SK-N-SH (cell line): ENCODE results near the gene PLA2G2C. TPM values are rescaled to one million over a fixed set of nuclear protein-coding genes. Genes with fewer than 3 reads are reported as not detected.

Experiments used
- CTCF ChIA-PET: fragments of 300-600, 350-600 bp; formaldehyde crosslinking; extraction: SDS; loops from one replicate; lab custom pipeline; 2021; lab: Yijun Ruan, JAX
- POLR2A ChIA-PET: fragments of 350-600 bp; sonication (Branson Sonifier 250); formaldehyde crosslinking; extraction: SDS; loops from one replicate; lab custom pipeline; 2020; ENCODE audit warnings: antibody characterized with exemption, inconsistent platforms; lab: Yijun Ruan, JAX
- DNase-seq: peaks from one replicate; pipeline ENCODE4 v3.0.0; 2012
- H2AFZ ChIP-seq: fragments of 200-600 bp; sonication (generic); 2 replicates; pipeline ENCODE4 v1.8.1; 2016; ENCODE audit warnings: antibody characterized with exemption, mild to moderate bottlenecking, low read depth
- H3F3A ChIP-seq: fragments of 200-600 bp; sonication (generic); replicated peaks from 2 replicates; pipeline ENCODE3; 2016; ENCODE audit warnings: antibody characterized with exemption, mild to moderate bottlenecking; ENCODE audit not compliant: insufficient read depth
- H3K27ac ChIP-seq, 2 experiments: fragments of 200-500 bp in 1 of 2; fragments of 200-600 bp in 1 of 2; sonication (Bioruptor generic) in 1 of 2; sonication (generic), shearing (Covaris generic) in 1 of 2; 2 replicates each; pipeline versions ENCODE4 v1.5.1 to v1.6.1; 2014 to 2016; ENCODE audit warnings: low read depth in 2 of 2, inconsistent platforms in 1 of 2, low read length in 1 of 2, mild to moderate bottlenecking in 1 of 2, mixed read lengths in 1 of 2
- H3K27me3 ChIP-seq: fragments of 200-600 bp; sonication (generic), shearing (Covaris generic); 2 replicates; pipeline ENCODE4 v1.6.1; 2016; ENCODE audit warnings: mixed run types; ENCODE audit not compliant: insufficient read depth
- H3K36me3 ChIP-seq, 2 experiments: fragments of 200-500 bp in 1 of 2; fragments of 200-600 bp in 1 of 2; sonication (Bioruptor generic) in 1 of 2; sonication (generic) in 1 of 2; replicated peaks in 1 of 2; 2 replicates each; pipeline versions ENCODE3 to v1.5.1; 2014 to 2016; ENCODE audit warnings: low read length in 1 of 2, mild to moderate bottlenecking in 1 of 2; ENCODE audit not compliant: insufficient read depth in 2 of 2, control insufficient read depth in 1 of 2
- H3K4me1 ChIP-seq, 2 experiments: fragments of 200-500 bp in 1 of 2; fragments of 200-600 bp in 1 of 2; sonication (Bioruptor generic) in 1 of 2; sonication (generic), shearing (Covaris generic) in 1 of 2; 2 replicates each; pipeline versions ENCODE4 v1.5.1 to v1.6.1; 2014 to 2016; ENCODE audit warnings: low read depth in 1 of 2, low read length in 1 of 2, mixed run types in 1 of 2; ENCODE audit not compliant: insufficient read depth in 2 of 2, control insufficient read depth in 1 of 2
- H3K4me2 ChIP-seq: fragments of 200-600 bp; sonication (generic), shearing (Covaris generic); 2 replicates; pipeline ENCODE4 v1.6.1; 2017; ENCODE audit warnings: mixed run types
- H3K4me3 ChIP-seq, 2 experiments: fragments of 200-500 bp in 1 of 2; fragments of 200-600 bp in 1 of 2; sonication (Bioruptor generic) in 1 of 2; sonication (generic), shearing (Covaris generic) in 1 of 2; 2 replicates each; pipeline versions ENCODE4 v1.5.1 to v1.8.1; 2014 to 2016; ENCODE audit warnings: low read depth in 2 of 2, inconsistent platforms in 1 of 2, low read length in 1 of 2, mild to moderate bottlenecking in 1 of 2, mixed read lengths in 1 of 2, moderate library complexity in 1 of 2
- H3K79me2 ChIP-seq: fragments of 200-600 bp; sonication (generic); 2 replicates; pipeline ENCODE4 v1.8.1; 2017; ENCODE audit warnings: mild to moderate bottlenecking; ENCODE audit not compliant: insufficient read depth
- H3K9ac ChIP-seq: fragments of 200-600 bp; sonication (generic); 2 replicates; pipeline ENCODE4 v1.6.1; 2017; ENCODE audit warnings: mixed run types
- H3K9me2 ChIP-seq: fragments of 200-600 bp; sonication (generic); 2 replicates; pipeline ENCODE4 v1.6.1; 2017; ENCODE audit warnings: mixed run types
- H3K9me3 ChIP-seq: fragments of 200-600 bp; sonication (generic); 2 replicates; pipeline ENCODE4 v1.6.1; 2017; ENCODE audit warnings: mixed run types, mild to moderate bottlenecking, moderate library complexity
- H4K20me1 ChIP-seq: fragments of 200-600 bp; sonication (generic); 2 replicates; pipeline ENCODE4 v1.6.1; 2017; ENCODE audit warnings: mild to moderate bottlenecking, mixed run types; ENCODE audit not compliant: insufficient read depth
- CHD2 ChIP-seq: fragments of 150-350 bp; IDR thresholded peaks from 2 replicates; pipeline ENCODE4 v1.6.1; 2018; ENCODE audit warnings: low read length; ENCODE audit not compliant: partially characterized antibody
- FOXJ3 ChIP-seq: sonication (generic); formaldehyde crosslinking; IDR thresholded peaks from 2 replicates; pipeline ENCODE4 v1.5.1; 2020; ENCODE audit warnings: mild to moderate bottlenecking, missing genetic modification reagents
- FOXM1 ChIP-seq: IDR thresholded peaks from 2 replicates; pipeline ENCODE4 v1.4.0; 2012; ENCODE audit warnings: low read depth, mild to moderate bottlenecking
- JUND ChIP-seq: IDR thresholded peaks from 2 replicates; pipeline ENCODE4 v1.4.0; 2012
- MEF2A ChIP-seq: IDR thresholded peaks from 2 replicates; pipeline ENCODE4 v1.4.0; 2012; ENCODE audit warnings: low read depth, borderline replicate concordance
- MXI1 ChIP-seq: IDR thresholded peaks from 2 replicates; pipeline ENCODE4 v1.6.1; 2012; ENCODE audit warnings: mild to moderate bottlenecking, low read depth, low read length, improper control_type of control experiment
- NFIC ChIP-seq: IDR thresholded peaks from 2 replicates; pipeline ENCODE4 v1.4.0; 2012; ENCODE audit warnings: borderline replicate concordance
- POLR2AphosphoS5 ChIP-seq: IDR thresholded peaks from 2 replicates; pipeline ENCODE4 v1.6.1; 2012; ENCODE audit warnings: low read depth, low read length
- RFX5 ChIP-seq: IDR thresholded peaks from 2 replicates; pipeline ENCODE4 v1.6.1; 2012; ENCODE audit warnings: mild to moderate bottlenecking, improper control_type of control experiment, low read length
- RXRA ChIP-seq: IDR thresholded peaks from 2 replicates; pipeline ENCODE4 v1.4.0; 2012; ENCODE audit warnings: low read depth, mild to moderate bottlenecking, borderline replicate concordance
- SIN3A ChIP-seq: IDR thresholded peaks from 2 replicates; pipeline ENCODE4 v1.6.1; 2012; ENCODE audit warnings: low read depth, mild to moderate bottlenecking, low read length, moderate library complexity, borderline replicate concordance
- TAF1 ChIP-seq: IDR thresholded peaks from 2 replicates; pipeline ENCODE4 v1.6.1; 2012; ENCODE audit warnings: low read depth, mild to moderate bottlenecking, low read length, moderate library complexity, borderline replicate concordance
- TCF12 ChIP-seq: IDR thresholded peaks from 2 replicates; pipeline ENCODE4 v1.4.0; 2012
- YY1 ChIP-seq: IDR thresholded peaks from 2 replicates; pipeline ENCODE4 v1.4.0; 2012; ENCODE audit warnings: low read depth, mild to moderate bottlenecking
- WGBS: methylation state at CpG from one replicate; pipeline ENCODE4 v1.1.6; 2017; ENCODE audit warnings: low lambda C conversion rate; 5-methylcytosine and 5-hydroxymethylcytosine counted together
- polyA plus RNA-seq, 3 experiments: library from polyadenylated mRNA; depleted of rRNA; stranded (reverse); fragments of >200 nt; gene quantifications; 2 replicates each; pipeline ENCODE4 v1.2.3, GENCODE V29; 2012
- TF ChIP-seq, protein P1 (sequence below): IDR thresholded peaks from 2 replicates; pipeline ENCODE4 v1.4.0; 2012; ENCODE audit warnings: low read depth
- TF ChIP-seq, protein P2 (sequence below): fragments of 150-350 bp; IDR thresholded peaks from 2 replicates; pipeline ENCODE4 v1.6.1; 2016; ENCODE audit warnings: mild to moderate bottlenecking, low read depth, low read length
- TF ChIP-seq, protein P3 (sequence below): fragments of 150-350 bp; IDR thresholded peaks from 2 replicates; pipeline ENCODE4 v1.6.1; 2017; ENCODE audit warnings: antibody characterized with exemption, low read length, low read depth, borderline replicate concordance
- TF ChIP-seq, protein P4 (sequence below): IDR thresholded peaks from 2 replicates; pipeline ENCODE4 v1.4.0; 2012; ENCODE audit warnings: low read depth, borderline replicate concordance

Gene PLA2G2C
- polyA plus RNA-seq, 1 of the 3 experiments (the other 2 are of a cell fraction): not detected

DNA sequence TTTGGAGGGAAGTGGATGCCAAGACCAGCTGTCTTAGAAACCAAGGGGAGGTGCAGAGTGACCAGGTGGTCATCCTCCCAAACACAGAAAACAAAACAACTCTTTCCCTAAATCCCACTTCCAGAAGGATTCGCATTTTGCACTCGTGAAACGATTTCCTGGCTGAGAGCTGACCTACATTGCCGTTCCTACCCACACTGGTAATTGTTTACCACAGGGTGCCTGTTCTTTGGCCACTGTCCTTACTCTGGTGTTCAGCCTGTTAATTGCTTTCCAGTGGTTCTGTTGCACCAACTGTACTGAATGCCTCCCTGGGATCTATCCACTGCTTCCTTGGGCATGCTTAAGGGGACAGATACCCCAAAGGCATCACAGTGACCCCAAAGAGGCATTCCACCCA, 23.2 kb upstream of the PLA2G2C start:
- ChIA-PET CTCF (interaction anchor here (0.9 to 16.2 kb wide), 3 partner anchors 13 to 291 kb away, joined by 3 to 286 read pairs (median 6); partner anchors contain the start of gene CAMK2N1), POLR2A (no interaction called here)
- H3K79me2 ChIP-seq: no peaks in the 10 kb centered on the region
- H3K4me1 ChIP-seq: peaks cover 0 to 11% of the 10 kb centered on the region in 2 experiments; a peak in 1 of 4 replicates
- no peak overlapping the region for H3K9ac ChIP-seq
- H3K4me2 ChIP-seq: no peak overlapping the region
- no peaks in the 10 kb centered on the region for H3K36me3 ChIP-seq
- H3K27ac ChIP-seq: no peak overlapping the region
- no peak for DNase-seq
- no peaks in the 10 kb centered on the region for H3K9me3 ChIP-seq
- H4K20me1 ChIP-seq: no peaks in the 10 kb centered on the region
- no peak overlapping the region for H2AFZ ChIP-seq
- 71% methylated on average over 4 of the region's 4 CpGs for WGBS
- no peaks in the 10 kb centered on the region for H3K9me2 ChIP-seq
- H3K27me3 ChIP-seq: peaks cover 15% of the 10 kb centered on the region
- no peak for TF ChIP-seq NFIC
- TF ChIP-seq, protein P1, sequence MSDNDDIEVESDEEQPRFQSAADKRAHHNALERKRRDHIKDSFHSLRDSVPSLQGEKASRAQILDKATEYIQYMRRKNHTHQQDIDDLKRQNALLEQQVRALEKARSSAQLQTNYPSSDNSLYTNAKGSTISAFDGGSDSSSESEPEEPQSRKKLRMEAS: no peak
- no peak for TF ChIP-seq YY1
- no peak for TF ChIP-seq CHD2
- TF ChIP-seq, protein P2, sequence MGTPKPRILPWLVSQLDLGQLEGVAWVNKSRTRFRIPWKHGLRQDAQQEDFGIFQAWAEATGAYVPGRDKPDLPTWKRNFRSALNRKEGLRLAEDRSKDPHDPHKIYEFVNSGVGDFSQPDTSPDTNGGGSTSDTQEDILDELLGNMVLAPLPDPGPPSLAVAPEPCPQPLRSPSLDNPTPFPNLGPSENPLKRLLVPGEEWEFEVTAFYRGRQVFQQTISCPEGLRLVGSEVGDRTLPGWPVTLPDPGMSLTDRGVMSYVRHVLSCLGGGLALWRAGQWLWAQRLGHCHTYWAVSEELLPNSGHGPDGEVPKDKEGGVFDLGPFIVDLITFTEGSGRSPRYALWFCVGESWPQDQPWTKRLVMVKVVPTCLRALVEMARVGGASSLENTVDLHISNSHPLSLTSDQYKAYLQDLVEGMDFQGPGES: no peak
- TF ChIP-seq JUND: no peak
- no peak for TF ChIP-seq FOXM1
- TF ChIP-seq FOXJ3 (CRISPR knock-in tag): no peak
- TF ChIP-seq TAF1: no peak
- no peak for TF ChIP-seq MEF2A
- H3K4me3 ChIP-seq: no peak overlapping the region
- no peaks in the 10 kb centered on the region for H3F3A ChIP-seq

DNA sequence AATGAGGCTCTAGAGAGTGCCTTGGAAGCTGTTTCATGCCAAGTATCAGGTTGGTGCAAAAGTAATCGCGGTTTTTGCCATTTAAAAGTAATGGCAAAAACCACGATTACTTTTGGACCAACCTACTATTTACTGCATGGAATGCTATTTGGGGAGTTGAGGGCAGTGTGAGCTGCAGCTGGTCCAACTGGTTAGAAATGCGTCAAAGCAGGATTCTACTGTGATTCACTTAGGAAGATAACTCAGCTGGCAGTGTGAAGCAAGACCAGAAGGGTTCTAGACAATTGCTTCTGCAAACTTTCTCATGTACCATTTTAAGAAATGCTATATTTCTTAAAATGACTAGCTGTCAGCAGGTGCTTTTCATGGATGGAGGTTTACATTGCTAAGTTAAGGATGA, 21.2 kb upstream of the PLA2G2C start:
- H3K9me2 ChIP-seq: no peaks in the 10 kb centered on the region
- DNase-seq: no peak
- H3K4me1 ChIP-seq: peaks cover 0 to 5% of the 10 kb centered on the region in 2 experiments; a peak in 1 of 4 replicates
- TF ChIP-seq MEF2A (no peak), TAF1 (no peak), RFX5 (no peak), FOXM1 (no peak), TCF12 (no peak), CHD2 (no peak), NFIC (no peak), SIN3A (no peak), POLR2AphosphoS5 (no peak), MXI1 (no peak), RXRA (no peak)
- TF ChIP-seq, protein P1: no peak
- TF ChIP-seq, protein P2: no peak
- TF ChIP-seq, protein P3, sequence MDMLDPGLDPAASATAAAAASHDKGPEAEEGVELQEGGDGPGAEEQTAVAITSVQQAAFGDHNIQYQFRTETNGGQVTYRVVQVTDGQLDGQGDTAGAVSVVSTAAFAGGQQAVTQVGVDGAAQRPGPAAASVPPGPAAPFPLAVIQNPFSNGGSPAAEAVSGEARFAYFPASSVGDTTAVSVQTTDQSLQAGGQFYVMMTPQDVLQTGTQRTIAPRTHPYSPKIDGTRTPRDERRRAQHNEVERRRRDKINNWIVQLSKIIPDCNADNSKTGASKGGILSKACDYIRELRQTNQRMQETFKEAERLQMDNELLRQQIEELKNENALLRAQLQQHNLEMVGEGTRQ: no peak
- TF ChIP-seq, protein P4, sequence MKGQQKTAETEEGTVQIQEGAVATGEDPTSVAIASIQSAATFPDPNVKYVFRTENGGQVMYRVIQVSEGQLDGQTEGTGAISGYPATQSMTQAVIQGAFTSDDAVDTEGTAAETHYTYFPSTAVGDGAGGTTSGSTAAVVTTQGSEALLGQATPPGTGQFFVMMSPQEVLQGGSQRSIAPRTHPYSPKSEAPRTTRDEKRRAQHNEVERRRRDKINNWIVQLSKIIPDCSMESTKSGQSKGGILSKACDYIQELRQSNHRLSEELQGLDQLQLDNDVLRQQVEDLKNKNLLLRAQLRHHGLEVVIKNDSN: no peak
- TF ChIP-seq, all 33 proteins: peak for 0
- Histone ChIP-seq H3F3A (no peaks in the 10 kb centered on the region), H3K27me3 (peaks cover 3% of the 10 kb centered on the region; the same call in 1 of the 2 replicates), H3K79me2 (no peaks in the 10 kb centered on the region), H2AFZ (no peak overlapping the region), H4K20me1 (no peaks in the 10 kb centered on the region), H3K4me3 (no peak overlapping the region), H3K36me3 (no peaks in the 10 kb centered on the region), H3K4me2 (no peak overlapping the region), H3K27ac (no peak overlapping the region), H3K9me3 (no peaks in the 10 kb centered on the region), H3K9ac (no peak overlapping the region)
- POLR2A ChIA-PET: interaction anchor here (0.5 kb wide), 1 partner anchor 682 kb away, joined by 4 read pairs; no protein-coding TSS in a partner anchor
- WGBS: 70% methylated on average over 4 of the region's 4 CpGs
- CTCF ChIA-PET: interaction anchor here (1.0 to 16.2 kb wide), 5 partner anchors 54 to 282 kb away, joined by 3 to 286 read pairs (median 4); partner anchors contain the start of gene CAMK2N1
